Loucy (cell line): ENCODE data around the gene CHN2.

Experiments
- H2AFZ ChIP-seq: fragments of 200-600 bp; sonication (generic); 2 replicates; pipeline ENCODE4 v1.6.0; 2016; ENCODE audit warnings: antibody characterized with exemption, mild to moderate bottlenecking, low read length, moderate library complexity
- H3F3A ChIP-seq: fragments of 200-600 bp; 2 replicates; pipeline ENCODE4 v1.6.0; 2016; ENCODE audit warnings: antibody characterized with exemption, low read depth, mild to moderate bottlenecking
- H3K27me3 ChIP-seq: fragments of 200-600 bp; sonication (generic); 2 replicates; pipeline ENCODE4 v1.6.1; 2014; ENCODE audit warnings: low read length, mild to moderate bottlenecking; ENCODE audit not compliant: insufficient read depth, poor library complexity, severe bottlenecking
- H3K36me3 ChIP-seq: fragments of 200-600 bp; sonication (generic); 2 replicates; pipeline ENCODE4 v1.6.1; 2016; ENCODE audit warnings: low read length; ENCODE audit not compliant: insufficient read depth
- H3K4me1 ChIP-seq: fragments of 200-600 bp; sonication (generic); 2 replicates; pipeline ENCODE4 v1.5.1; 2014; ENCODE audit warnings: low read length, mild to moderate bottlenecking; ENCODE audit not compliant: insufficient read depth, poor library complexity, severe bottlenecking
- H3K4me2 ChIP-seq: fragments of 200-600 bp; sonication (generic); 2 replicates; pipeline ENCODE4 v1.6.0; 2014; ENCODE audit warnings: antibody characterized with exemption, low read length, low read depth, mild to moderate bottlenecking; ENCODE audit not compliant: poor library complexity, severe bottlenecking
- H3K4me3 ChIP-seq: fragments of 200-600 bp; sonication (generic); 2 replicates; pipeline ENCODE4 v1.5.1; 2014; ENCODE audit warnings: low read length, mild to moderate bottlenecking, mixed read lengths; ENCODE audit not compliant: poor library complexity, severe bottlenecking
- H3K79me2 ChIP-seq: fragments of 200-600 bp; sonication (generic); 2 replicates; pipeline ENCODE4 v1.6.1; 2014; ENCODE audit warnings: low read length; ENCODE audit not compliant: insufficient read depth
- H3K9ac ChIP-seq: fragments of 200-600 bp; sonication (generic); 2 replicates; pipeline ENCODE4 v1.6.0; 2014; ENCODE audit warnings: mild to moderate bottlenecking, low read depth, low read length, moderate library complexity; ENCODE audit not compliant: poor library complexity, severe bottlenecking
- H3K9me2 ChIP-seq: fragments of 200-600 bp; sonication (generic); replicated peaks from 2 replicates; pipeline ENCODE4 v1.6.1; 2016; ENCODE audit warnings: low read depth, low read length, mixed read lengths
- H3K9me3 ChIP-seq: fragments of 200-600 bp; sonication (generic); 2 replicates; pipeline ENCODE4 v1.6.1; 2014; ENCODE audit warnings: mild to moderate bottlenecking, antibody characterized with exemption, low read length, low read depth; ENCODE audit not compliant: insufficient read depth
- H4K20me1 ChIP-seq: fragments of 200-600 bp; sonication (generic); 2 replicates; pipeline ENCODE4 v1.6.0; 2014; ENCODE audit warnings: antibody characterized with exemption, low read length, mild to moderate bottlenecking; ENCODE audit not compliant: insufficient read depth, poor library complexity, severe bottlenecking
- EZH2phosphoT487 ChIP-seq: fragments of 200-600 bp; IDR thresholded peaks from 2 replicates; pipeline ENCODE4 v1.6.1; 2018; ENCODE audit warnings: antibody characterized with exemption, mild to moderate bottlenecking, moderate library complexity, borderline replicate concordance
- TF ChIP-seq, protein P1 (sequence below): fragments of 200-600 bp; sonication (generic); conservative IDR thresholded peaks from 2 replicates; pipeline ENCODE4 v1.5.1; 2014; ENCODE audit warnings: mild to moderate bottlenecking, antibody characterized with exemption, low read length

CHN2 gene

DNA sequence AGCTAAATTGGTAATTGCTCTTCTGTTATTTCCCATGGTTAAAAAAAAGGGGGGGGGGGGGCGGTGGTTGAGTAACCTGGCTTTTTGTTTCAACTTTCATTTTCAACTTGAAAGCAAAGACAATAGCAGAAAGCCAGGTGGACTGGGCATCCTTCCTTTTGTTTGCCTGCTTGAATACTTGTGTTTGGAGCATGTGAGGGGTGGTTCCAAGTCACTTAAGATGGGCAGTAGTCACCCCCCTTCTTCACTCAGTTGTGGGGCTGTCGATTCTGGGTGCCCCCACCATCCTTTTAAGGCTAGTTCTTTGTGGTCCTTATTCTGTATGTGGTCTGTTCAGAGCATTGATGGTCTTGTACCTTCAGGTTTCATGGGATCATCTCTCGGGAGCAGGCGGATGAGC, 203.4 kb downstream of the CHN2 start:
- H4K20me1 ChIP-seq, result no peaks in the 10 kb centered on the region
- TF ChIP-seq EZH2phosphoT487, result no peak
- TF ChIP-seq, protein P1, sequence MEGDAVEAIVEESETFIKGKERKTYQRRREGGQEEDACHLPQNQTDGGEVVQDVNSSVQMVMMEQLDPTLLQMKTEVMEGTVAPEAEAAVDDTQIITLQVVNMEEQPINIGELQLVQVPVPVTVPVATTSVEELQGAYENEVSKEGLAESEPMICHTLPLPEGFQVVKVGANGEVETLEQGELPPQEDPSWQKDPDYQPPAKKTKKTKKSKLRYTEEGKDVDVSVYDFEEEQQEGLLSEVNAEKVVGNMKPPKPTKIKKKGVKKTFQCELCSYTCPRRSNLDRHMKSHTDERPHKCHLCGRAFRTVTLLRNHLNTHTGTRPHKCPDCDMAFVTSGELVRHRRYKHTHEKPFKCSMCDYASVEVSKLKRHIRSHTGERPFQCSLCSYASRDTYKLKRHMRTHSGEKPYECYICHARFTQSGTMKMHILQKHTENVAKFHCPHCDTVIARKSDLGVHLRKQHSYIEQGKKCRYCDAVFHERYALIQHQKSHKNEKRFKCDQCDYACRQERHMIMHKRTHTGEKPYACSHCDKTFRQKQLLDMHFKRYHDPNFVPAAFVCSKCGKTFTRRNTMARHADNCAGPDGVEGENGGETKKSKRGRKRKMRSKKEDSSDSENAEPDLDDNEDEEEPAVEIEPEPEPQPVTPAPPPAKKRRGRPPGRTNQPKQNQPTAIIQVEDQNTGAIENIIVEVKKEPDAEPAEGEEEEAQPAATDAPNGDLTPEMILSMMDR, result no peak
- no peaks in the 10 kb centered on the region for H3K9me3 ChIP-seq
- H3K4me1 ChIP-seq, result peaks cover 6% of the 10 kb centered on the region
- no peaks in the 10 kb centered on the region for H3K27me3 ChIP-seq
- no peak overlapping the region for H2AFZ ChIP-seq
- H3K9me2 ChIP-seq, result no peaks in the 10 kb centered on the region
- H3K4me3 ChIP-seq, result no peak overlapping the region
- H3F3A ChIP-seq, result no peaks in the 10 kb centered on the region
- H3K4me2 ChIP-seq, result no peak overlapping the region
- H3K79me2 ChIP-seq, result no peaks in the 10 kb centered on the region
- peaks cover 29% of the 10 kb centered on the region; the same call in 1 of the 2 replicates for H3K36me3 ChIP-seq
- no peak overlapping the region for H3K9ac ChIP-seq

DNA sequence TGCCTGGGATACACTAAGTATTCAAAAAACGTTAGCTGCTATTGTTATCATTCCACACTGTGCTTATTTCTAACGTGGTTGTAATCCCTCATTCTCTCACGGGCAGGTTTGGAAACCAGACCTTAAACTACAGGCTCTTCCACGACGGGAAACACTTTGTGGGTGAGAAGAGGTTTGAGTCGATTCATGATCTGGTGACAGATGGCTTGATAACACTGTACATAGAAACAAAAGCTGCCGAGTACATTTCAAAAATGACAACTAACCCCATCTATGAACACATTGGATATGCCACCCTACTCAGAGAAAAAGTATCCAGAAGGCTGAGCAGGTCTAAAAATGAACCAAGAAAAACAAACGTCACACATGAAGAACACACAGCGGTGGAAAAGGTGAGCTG, 205.9 kb downstream of the CHN2 start:
- Histone ChIP-seq H2AFZ (no peak overlapping the region), H3K4me3 (no peak overlapping the region), H3K9me3 (no peaks in the 10 kb centered on the region), H3K36me3 (peaks cover 29% of the 10 kb centered on the region; the same call in 1 of the 2 replicates), H3K4me2 (no peak overlapping the region), H3K79me2 (no peaks in the 10 kb centered on the region), H4K20me1 (no peaks in the 10 kb centered on the region), H3K4me1 (peaks cover 6% of the 10 kb centered on the region), H3K9me2 (no peaks in the 10 kb centered on the region), H3F3A (no peaks in the 10 kb centered on the region), H3K27me3 (no peaks in the 10 kb centered on the region), H3K9ac (no peak overlapping the region)
- TF ChIP-seq EZH2phosphoT487, result no peak
- TF ChIP-seq, protein P1, result no peak

DNA sequence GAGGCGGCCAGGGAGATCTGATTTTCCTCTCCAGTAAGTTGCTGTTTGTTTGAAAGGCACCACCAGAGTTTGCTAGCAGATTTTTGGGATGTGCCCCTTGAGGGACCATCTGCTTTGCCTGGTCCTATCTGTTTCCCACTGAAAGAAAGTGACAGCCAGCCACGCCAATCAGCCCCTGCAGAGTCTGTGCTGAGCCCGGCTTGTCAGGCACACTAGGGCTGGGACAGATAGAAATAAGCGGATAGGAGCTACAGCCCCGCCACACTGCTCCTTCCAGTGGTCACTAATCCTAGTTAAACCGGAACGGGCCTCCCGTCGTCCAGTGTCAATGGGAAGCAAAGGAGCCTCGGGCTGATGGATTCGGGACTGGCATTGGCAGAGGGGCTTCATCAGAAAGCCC, 207.2 kb downstream of the CHN2 start:
- Histone ChIP-seq H3K4me3 (no peak overlapping the region), H3K27me3 (no peaks in the 10 kb centered on the region), H3K9ac (no peak overlapping the region), H3K4me2 (no peak overlapping the region), H2AFZ (no peak overlapping the region), H3F3A (no peaks in the 10 kb centered on the region), H3K9me3 (no peaks in the 10 kb centered on the region), H4K20me1 (no peaks in the 10 kb centered on the region), H3K79me2 (no peaks in the 10 kb centered on the region), H3K9me2 (no peaks in the 10 kb centered on the region), H3K36me3 (peaks cover 29% of the 10 kb centered on the region; the same call in 1 of the 2 replicates), H3K4me1 (peaks cover 6% of the 10 kb centered on the region)
- TF ChIP-seq, protein P1, result no peak
- TF ChIP-seq EZH2phosphoT487, result no peak
